UCSD-AML1 (cell line): ENCODE measurements around the gene LFNG.

Experiments
- DNase-seq: peaks from one replicate; lab custom pipeline; 2025; ENCODE audit not compliant: unreplicated experiment; lab: John Stamatoyannopoulos, UW

Gene LFNG

GRCh38 chr7:2568521-2569223, 49.1 kb downstream of the LFNG start:
- no peak for DNase-seq

DNA sequence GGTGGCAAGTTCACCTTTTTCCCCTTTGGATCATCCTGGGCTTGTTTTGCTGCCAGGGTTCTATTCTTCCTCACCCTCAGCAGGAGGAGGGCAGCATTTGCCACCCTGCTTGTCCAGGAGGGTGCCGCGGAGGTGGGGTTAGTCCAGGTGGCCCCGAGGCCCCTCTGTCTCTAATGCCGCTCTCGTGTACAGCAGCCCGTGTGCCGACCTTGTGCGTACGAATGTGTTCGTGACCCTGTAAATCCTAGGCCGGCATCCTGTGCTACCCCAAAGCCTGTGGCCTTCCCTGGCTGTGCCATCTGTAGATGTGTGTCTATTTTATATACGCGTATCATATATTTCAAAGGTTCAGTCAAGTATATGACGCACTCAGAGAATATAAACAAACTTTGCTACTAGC, 49.8 kb downstream of the LFNG start:
- DNase-seq: no peak

DNA sequence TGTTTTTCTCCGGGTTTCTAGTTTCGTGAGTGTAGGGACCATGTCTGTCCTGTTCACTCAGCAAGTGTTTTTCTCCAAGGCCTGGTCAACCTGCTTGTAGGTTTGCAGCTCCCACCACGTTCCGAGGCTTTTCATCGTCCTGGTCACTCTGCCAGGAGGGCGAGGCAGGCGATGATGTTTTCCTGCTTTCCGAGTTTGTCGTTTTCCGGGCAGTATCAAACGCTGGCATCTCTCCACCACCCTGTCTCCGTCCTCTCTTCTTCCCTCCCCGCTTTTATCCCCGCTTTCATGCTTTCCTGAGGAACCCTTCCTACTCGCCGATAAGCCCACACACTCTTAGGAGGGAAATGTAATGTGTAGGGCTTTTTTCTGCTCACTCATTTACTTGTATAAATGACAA, 50.4 kb downstream of the LFNG start:
- no peak for DNase-seq

- DNase-seq: no peak
Observed at GRCh38 chr7:2571409-2571808, 51.8 kb downstream of the LFNG start.

GRCh38 chr7:2572101-2572842, 52.7 kb downstream of the LFNG start:
- DNase-seq: no peak

DNA sequence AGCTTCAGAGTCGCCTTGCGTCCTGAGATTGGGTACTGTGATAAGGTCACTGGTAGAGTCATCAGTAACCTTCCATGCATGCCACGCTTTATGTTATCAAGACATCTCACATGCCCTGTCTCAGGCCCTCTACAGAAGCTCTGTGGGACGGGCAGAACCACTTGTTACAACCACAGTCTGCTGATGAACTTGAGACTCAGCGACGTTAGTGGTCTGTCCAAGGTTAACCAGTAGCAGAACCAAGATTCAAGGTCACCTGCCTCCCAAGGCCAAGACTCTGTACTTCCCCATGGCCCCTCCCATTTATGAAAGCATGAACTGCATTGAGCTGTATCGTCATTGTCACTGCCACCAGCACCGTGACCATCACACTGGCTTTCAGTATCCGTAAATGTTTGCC, 54.2 kb downstream of the LFNG start:
- DNase-seq: no peak

- DNase-seq: no peak
Observed at GRCh38 chr7:2575046-2575732, 55.6 kb downstream of the LFNG start.

GRCh38 chr7:2575733-2576340, 56.3 kb downstream of the LFNG start:
- no peak for DNase-seq

- no peak for DNase-seq
Observed at GRCh38 chr7:2576742-2577491, 57.3 kb downstream of the LFNG start.
